ENCODE data around the gene TMBIM4.

- TF ChIP-seq CTCF (IDR thresholded peaks at IDR 0.05; ENCODE audit: low read depth, low read length, poor library complexity, severe bottlenecking): no peak
- TF ChIP-seq EZH2phosphoT487 (IDR thresholded peaks at IDR 0.05; ENCODE audit: borderline replicate concordance, low read length): no peak
These were observed 25.9 kb downstream of the TMBIM4 start for GRCh38 chr12:66143868-66144267.

Data from DOHH2 (cell line).